CD14-positive monocyte (primary cell): ENCODE measurements around the gene VCAM1. TPM values are rescaled to one million over a fixed set of nuclear protein-coding genes. Genes with fewer than 3 reads are reported as not detected.

Experiments
- DNase-seq, 3 donors: peaks; one replicate each; pipeline ENCODE4 v3.0.0-alpha.2; 2011 to 2022
- H2AFZ ChIP-seq: 2 replicates; pipeline ENCODE4 v1.6.0; 2012; ENCODE audit warnings: mild to moderate bottlenecking, low read depth, low read length, inconsistent platforms; ENCODE audit not compliant: insufficient read depth, poor library complexity, severe bottlenecking
- H3K27ac ChIP-seq, 2 donors: 1 replicate in 1 of 2; 2 replicates in 1 of 2; pipeline ENCODE4 v1.5.1; 2012 to 2013; ENCODE audit warnings: low read length in 2 of 2, control low read depth in 1 of 2, inconsistent platforms in 1 of 2, low read depth in 1 of 2, mild to moderate bottlenecking in 1 of 2
- H3K27me3 ChIP-seq, 2 donors: one replicate each; pipeline versions ENCODE4 v1.6.0 to v1.6.1; 2011 to 2013; ENCODE audit warnings: low read length in 2 of 2; ENCODE audit not compliant: control insufficient read depth in 2 of 2, insufficient read depth in 2 of 2
- H3K36me3 ChIP-seq, 2 donors: replicated peaks in 1 of 2; 1 replicate in 1 of 2; 2 replicates in 1 of 2; pipeline versions ENCODE4 v1.5.1 to v1.6.1; 2012 to 2013; ENCODE audit warnings: low read length in 2 of 2, control low read depth in 1 of 2, inconsistent platforms in 1 of 2, mild to moderate bottlenecking in 1 of 2; ENCODE audit not compliant: insufficient read depth in 2 of 2, control insufficient read depth in 1 of 2
- H3K4me1 ChIP-seq, 2 donors: 1 replicate in 1 of 2; 2 replicates in 1 of 2; pipeline versions ENCODE4 v1.5.1 to v1.6.1; 2012 to 2013; ENCODE audit warnings: low read length in 2 of 2, control low read depth in 1 of 2, inconsistent platforms in 1 of 2, mild to moderate bottlenecking in 1 of 2, moderate library complexity in 1 of 2; ENCODE audit not compliant: insufficient read depth in 2 of 2, control insufficient read depth in 1 of 2
- H3K4me2 ChIP-seq: replicated peaks from 2 replicates; pipeline ENCODE3; 2012; ENCODE audit warnings: low read length, moderate library complexity, mild to moderate bottlenecking; ENCODE audit not compliant: poor library complexity, severe bottlenecking; ENCODE audit errors: extremely low read depth
- H3K4me3 ChIP-seq, 3 experiments: fragments of 200-600 bp in 1 of 3; sonication (generic) in 1 of 3; replicated peaks in 1 of 3; 1 replicate in 2 of 3; 2 replicates in 1 of 3; pipeline ENCODE4 v1.5.1; 2011 to 2013; ENCODE audit warnings: low read length in 3 of 3, mild to moderate bottlenecking in 3 of 3, control low read depth in 2 of 3, low read depth in 2 of 3, inconsistent platforms in 1 of 3, moderate library complexity in 1 of 3
- H3K79me2 ChIP-seq: 2 replicates; pipeline ENCODE4 v1.6.0; 2012; ENCODE audit warnings: mild to moderate bottlenecking, control low read depth, inconsistent platforms, low read length, moderate library complexity; ENCODE audit not compliant: insufficient read depth
- H3K9ac ChIP-seq: 2 replicates; pipeline ENCODE4 v1.6.0; 2017; ENCODE audit warnings: low read length, mild to moderate bottlenecking; ENCODE audit not compliant: insufficient read depth, poor library complexity, severe bottlenecking
- H3K9me3 ChIP-seq, 2 donors: replicated peaks in 1 of 2; 1 replicate in 1 of 2; 2 replicates in 1 of 2; pipeline versions ENCODE4 v1.5.1 to v1.6.1; 2012 to 2013; ENCODE audit warnings: low read length in 2 of 2, control low read depth in 1 of 2; ENCODE audit not compliant: control insufficient read depth in 1 of 2, insufficient read depth in 1 of 2
- H4K20me1 ChIP-seq: 2 replicates; pipeline ENCODE4 v1.6.0; 2012; ENCODE audit warnings: mild to moderate bottlenecking, low read length, control low read depth, moderate library complexity; ENCODE audit not compliant: insufficient read depth
- H3K27ac Mint-ChIP-seq, 7 donors: one replicate each; pipeline ENCODE4 v1.8.0; 2020; ENCODE audit warnings: mild to moderate bottlenecking in 7 of 7, mixed read lengths in 7 of 7, moderate library complexity in 6 of 7, inconsistent platforms in 2 of 7
- H3K27me3 Mint-ChIP-seq, 3 donors: one replicate each; pipeline ENCODE4 v1.8.0; 2021 to 2022; ENCODE audit warnings: low read depth in 3 of 3, mild to moderate bottlenecking in 3 of 3, mixed read lengths in 3 of 3, moderate library complexity in 3 of 3, inconsistent platforms in 1 of 3
- H3K36me3 Mint-ChIP-seq, 2 donors: one replicate each; pipeline ENCODE4 v1.8.0; 2020; ENCODE audit warnings: mixed read lengths in 2 of 2, inconsistent platforms in 1 of 2, mild to moderate bottlenecking in 1 of 2
- H3K4me1 Mint-ChIP-seq: one replicate; pipeline ENCODE4 v1.8.0; 2020; ENCODE audit warnings: mild to moderate bottlenecking, mixed read lengths
- H3K4me3 Mint-ChIP-seq, 2 donors: one replicate each; pipeline ENCODE4 v1.8.0; 2020; ENCODE audit warnings: mild to moderate bottlenecking in 2 of 2, mixed read lengths in 2 of 2, moderate library complexity in 1 of 2
- H3K9me3 Mint-ChIP-seq, 7 donors: one replicate each; pipeline ENCODE4 v1.8.0; 2020 to 2022; ENCODE audit warnings: mixed read lengths in 7 of 7, mild to moderate bottlenecking in 6 of 7, moderate library complexity in 6 of 7, inconsistent platforms in 2 of 7
- CTCF ChIP-seq: fragments of 200-600 bp; IDR thresholded peaks from one replicate; pipeline ENCODE4 v1.8.0; 2022; ENCODE audit warnings: antibody characterized with exemption, mild to moderate bottlenecking
- WGBS: methylation state at CpG from one replicate; pipeline ENCODE4 v1.1.5; 2013; ENCODE audit warnings: missing lambda C conversion rate; ENCODE audit not compliant: insufficient coverage; 5-methylcytosine and 5-hydroxymethylcytosine counted together
- intact Hi-C, 2 donors: fragments of 100-400 bp; cut with micrococcal nuclease; formaldehyde crosslinking; loops; one replicate each; pipeline versions ENCODE4 v1.15.0 to v1.15.1; 2023
- polyA minus RNA-seq: library from RNA; depleted of rRNA, polyadenylated mRNA; stranded (reverse); fragments of >200 nt; gene quantifications from 2 replicates; pipeline ENCODE4 v1.2.3, GENCODE V29; 2012
- polyA plus RNA-seq, 3 donors: library from polyadenylated mRNA; depleted of rRNA in 1 of 3; unstranded in 2 of 3; stranded (reverse) in 1 of 3; fragments of 300-500 nt in 2 of 3; fragments of >200 nt in 1 of 3; fragmentation: Illumina TruSeq in 2 of 3; gene quantifications; 1 replicate in 2 of 3; 2 replicates in 1 of 3; pipeline ENCODE4 v1.2.3, GENCODE V29; 2012 to 2021
- total RNA-seq, 12 experiments: library from RNA in 1 of 12; stranded (reverse) in 1 of 12; fragments of 120-200 nt in 1 of 12; gene quantifications; one replicate each; pipeline ENCODE4 v1.2.4 and lab custom pipeline; 2013 to 2026; ENCODE audit warnings: mixed read lengths in 6 of 12, inconsistent platforms in 1 of 12

VCAM1 gene
- total RNA-seq (2013): 1.1 TPM
- not detected for polyA plus RNA-seq
- polyA minus RNA-seq: not detected in 2 replicates
- 0 to 3.5 (median 0) reads per million in 11 experiments for total RNA-seq (lab: John Stamatoyannopoulos, UW)

GRCh38 chr1:100719490-100719889 is at the start of gene VCAM1:
Gene VCAM1, plus strand, starts transcription at chr1:100719742. Its CDS starts 119 bp downstream, at chr1:100719861.
- no peaks in the 10 kb centered on the region for H3K36me3 Mint-ChIP-seq
- peaks cover 1% of the 10 kb centered on the region for H3K4me1 Mint-ChIP-seq
- peak within 1 kb of the TSS in 1 of 7 donors; percentile 58 for H3K27ac Mint-ChIP-seq
- Histone ChIP-seq H3K4me2 (no peak within 1 kb of the TSS), H3K27me3 (no peaks in the 10 kb centered on the region), H3K79me2 (no peaks in the 10 kb centered on the region), H2AFZ (no peak within 1 kb of the TSS), H3K27ac (no peak within 1 kb of the TSS), H3K36me3 (no peaks in the 10 kb centered on the region), H3K9me3 (no peaks in the 10 kb centered on the region), H3K9ac (no peak within 1 kb of the TSS), H3K4me1 (no peaks in the 10 kb centered on the region), H4K20me1 (no peaks in the 10 kb centered on the region), H3K4me3 (no peak within 1 kb of the TSS)
- no peak for TF ChIP-seq CTCF
- no peak for DNase-seq
- H3K4me3 Mint-ChIP-seq: peak within 1 kb of the TSS in 1 of 2 donors; percentile 7
- intact Hi-C loops: no loop called here
- H3K9me3 Mint-ChIP-seq: peaks cover 0 to 3% (median 1%) of the 10 kb centered on the region in 7 donors
- WGBS: 77% methylated on average over 5 of the region's 7 CpGs
- no peaks in the 10 kb centered on the region for H3K27me3 Mint-ChIP-seq

GRCh38 chr1:100670083-100670482 is 49.5 kb upstream of the VCAM1 start:
- Mint-ChIP-seq H3K27me3 (peaks cover 0 to 2% (median 0%) of the 10 kb centered on the region in 3 donors), H3K27ac (no peak overlapping the region), H3K4me3 (no peak overlapping the region), H3K9me3 (peaks cover 5 to 17% (median 8%) of the 10 kb centered on the region in 7 donors), H3K36me3 (no peaks in the 10 kb centered on the region), H3K4me1 (no peaks in the 10 kb centered on the region)
- no peak overlapping the region for H3K9ac ChIP-seq
- intact Hi-C loops: no loop called here
- no peak overlapping the region for H2AFZ ChIP-seq
- DNase-seq: no peak
- H3K4me1 ChIP-seq: no peaks in the 10 kb centered on the region
- no peak overlapping the region for H3K27ac ChIP-seq
- H3K79me2 ChIP-seq: no peaks in the 10 kb centered on the region
- H3K27me3 ChIP-seq: no peaks in the 10 kb centered on the region
- no peaks in the 10 kb centered on the region for H3K36me3 ChIP-seq
- no CpG with 5 or more reads among the region's 1 CpG for WGBS
- H3K4me2 ChIP-seq: no peak overlapping the region
- H3K9me3 ChIP-seq: no peaks in the 10 kb centered on the region
- no peak overlapping the region for H3K4me3 ChIP-seq
- no peaks in the 10 kb centered on the region for H4K20me1 ChIP-seq
- no peak for TF ChIP-seq CTCF
